RWPE2 (cell line): Measurements from ENCODE around the gene EHD4.

Experiments
- ATAC-seq: fragments of 200-7000 bp; cut with Tn5 transposase; 3 replicates; pipeline ENCODE4 v1.9.1; 2021; ENCODE audit warnings: low read depth
- DNase-seq: peaks from one replicate; pipeline ENCODE4 v3.0.0-alpha.2; 2020; ENCODE audit warnings: low spot score
- H3K27ac ChIP-seq: fragments of 450-650 bp; 2 replicates; pipeline ENCODE4 v1.5.1; 2017; ENCODE audit warnings: mild to moderate bottlenecking; ENCODE audit not compliant: poor library complexity, severe bottlenecking
- H3K27me3 ChIP-seq: fragments of 250-450 bp; sonication (Bioruptor Pico); 2 replicates; pipeline ENCODE4 v1.5.1; 2021; ENCODE audit warnings: mild to moderate bottlenecking, moderate library complexity; ENCODE audit not compliant: insufficient read depth, poor library complexity, severe bottlenecking
- H3K36me3 ChIP-seq: fragments of 250-450 bp; sonication (Bioruptor Pico); 2 replicates; pipeline ENCODE4 v1.5.1; 2020; ENCODE audit warnings: low read depth, mild to moderate bottlenecking, moderate library complexity
- H3K4me1 ChIP-seq: fragments of 250-450 bp; sonication (Bioruptor Pico); 2 replicates; pipeline ENCODE4 v1.5.1; 2021; ENCODE audit warnings: mild to moderate bottlenecking, moderate library complexity; ENCODE audit not compliant: insufficient read depth, poor library complexity, severe bottlenecking
- H3K4me3 ChIP-seq: fragments of 250-450 bp; sonication (Bioruptor Pico); 2 replicates; pipeline ENCODE4 v1.5.1; 2021; ENCODE audit warnings: mild to moderate bottlenecking, moderate library complexity; ENCODE audit not compliant: severe bottlenecking
- H3K9me3 ChIP-seq: fragments of 250-450 bp; sonication (Bioruptor Pico); 2 replicates; pipeline ENCODE4 v1.5.1; 2021; ENCODE audit warnings: mild to moderate bottlenecking, moderate library complexity; ENCODE audit not compliant: severe bottlenecking
- CTCF ChIP-seq: fragments of 450-650 bp; IDR thresholded peaks from one replicate; pipeline ENCODE4 v1.5.1; 2017; ENCODE audit warnings: mild to moderate bottlenecking, moderate library complexity; ENCODE audit not compliant: poor library complexity, severe bottlenecking

The EHD4 gene

DNA sequence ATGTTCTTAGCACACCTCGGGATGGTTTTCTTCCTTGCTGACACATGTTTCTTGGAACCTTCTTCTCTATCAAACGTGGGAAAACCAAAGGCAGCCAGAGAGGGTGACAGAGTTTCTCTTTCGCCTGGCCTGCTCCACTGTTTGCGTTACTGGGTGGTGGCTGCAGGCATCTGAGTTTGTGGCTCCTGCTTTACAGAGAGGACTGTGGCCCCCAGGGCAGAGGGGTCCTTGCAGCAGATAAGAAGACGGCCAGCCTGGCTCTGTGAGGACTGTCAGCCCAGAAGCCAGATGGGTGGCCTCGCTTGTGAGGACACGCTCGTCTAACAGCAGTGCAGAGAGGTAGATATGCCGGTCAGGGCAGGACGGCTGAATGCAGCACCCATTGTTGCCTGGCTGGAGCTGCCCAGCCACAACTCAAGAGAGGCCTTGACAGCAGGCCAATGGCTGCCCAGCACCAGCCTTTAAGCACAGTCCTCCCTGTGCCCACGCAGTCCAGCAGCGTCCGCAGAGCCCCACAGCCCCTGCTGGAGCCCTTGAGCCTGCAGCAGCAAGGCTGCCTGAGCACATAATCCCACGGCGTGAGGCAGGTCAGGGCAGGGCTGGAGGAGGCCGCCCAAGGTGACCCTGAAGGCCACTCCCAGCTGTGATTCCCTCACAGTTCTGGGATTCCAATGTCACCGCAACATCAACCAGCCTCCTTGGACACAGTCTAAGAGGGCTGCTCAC is 63.5 kb downstream of the EHD4 start:
- H3K4me1 ChIP-seq: no peaks in the 10 kb centered on the region
- no peak overlapping the region for H3K27ac ChIP-seq
- H3K9me3 ChIP-seq: no peaks in the 10 kb centered on the region
- no peak for TF ChIP-seq CTCF
- no peak overlapping the region for H3K4me3 ChIP-seq
- H3K27me3 ChIP-seq: no peaks in the 10 kb centered on the region
- no peak for DNase-seq
- peaks cover 71% of the 10 kb centered on the region for H3K36me3 ChIP-seq
- no peak for ATAC-seq

- TF ChIP-seq CTCF: no peak
- no peak for ATAC-seq
- H3K36me3 ChIP-seq: peaks cover 62% of the 10 kb centered on the region
Measured at GRCh38 chr15:41907141-41907540, 65.2 kb downstream of the EHD4 start.

DNA sequence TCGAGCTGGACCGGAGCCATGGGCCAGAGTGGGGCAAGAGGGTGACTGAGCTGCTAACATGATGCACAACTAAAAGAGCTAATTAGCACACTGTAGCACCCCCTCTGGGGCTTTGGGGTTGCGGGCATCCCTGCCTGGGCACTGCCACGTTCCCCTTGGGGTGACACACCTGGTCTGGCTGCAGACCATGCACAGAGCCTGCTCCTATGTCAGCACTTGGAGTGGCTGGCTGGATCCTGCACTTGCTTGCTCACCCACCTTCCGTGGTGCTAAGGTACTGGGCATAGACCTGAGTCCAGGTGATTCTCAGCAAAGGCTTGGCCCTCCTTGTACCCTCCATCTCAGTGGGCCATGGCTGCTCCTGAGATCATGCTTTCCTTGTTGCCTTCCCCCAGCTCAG is 65.7 kb downstream of the EHD4 start:
- H3K36me3 ChIP-seq: peaks cover 61% of the 10 kb centered on the region
- no peak overlapping the region for H3K27ac ChIP-seq
- ATAC-seq (no peak), DNase-seq (no peak)
- no peaks in the 10 kb centered on the region for H3K27me3 ChIP-seq
- H3K4me3 ChIP-seq: no peak overlapping the region
- no peaks in the 10 kb centered on the region for H3K9me3 ChIP-seq
- H3K4me1 ChIP-seq: no peaks in the 10 kb centered on the region
- TF ChIP-seq CTCF: no peak

More at GRCh38 chr15:41907141-41907540, 65.2 kb downstream of the EHD4 start:
- no peaks in the 10 kb centered on the region for H3K9me3 ChIP-seq
- no peak overlapping the region for H3K4me3 ChIP-seq
- H3K4me1 ChIP-seq: no peaks in the 10 kb centered on the region
- H3K27me3 ChIP-seq: no peaks in the 10 kb centered on the region
- H3K27ac ChIP-seq: no peak overlapping the region
- no peak for DNase-seq

DNA sequence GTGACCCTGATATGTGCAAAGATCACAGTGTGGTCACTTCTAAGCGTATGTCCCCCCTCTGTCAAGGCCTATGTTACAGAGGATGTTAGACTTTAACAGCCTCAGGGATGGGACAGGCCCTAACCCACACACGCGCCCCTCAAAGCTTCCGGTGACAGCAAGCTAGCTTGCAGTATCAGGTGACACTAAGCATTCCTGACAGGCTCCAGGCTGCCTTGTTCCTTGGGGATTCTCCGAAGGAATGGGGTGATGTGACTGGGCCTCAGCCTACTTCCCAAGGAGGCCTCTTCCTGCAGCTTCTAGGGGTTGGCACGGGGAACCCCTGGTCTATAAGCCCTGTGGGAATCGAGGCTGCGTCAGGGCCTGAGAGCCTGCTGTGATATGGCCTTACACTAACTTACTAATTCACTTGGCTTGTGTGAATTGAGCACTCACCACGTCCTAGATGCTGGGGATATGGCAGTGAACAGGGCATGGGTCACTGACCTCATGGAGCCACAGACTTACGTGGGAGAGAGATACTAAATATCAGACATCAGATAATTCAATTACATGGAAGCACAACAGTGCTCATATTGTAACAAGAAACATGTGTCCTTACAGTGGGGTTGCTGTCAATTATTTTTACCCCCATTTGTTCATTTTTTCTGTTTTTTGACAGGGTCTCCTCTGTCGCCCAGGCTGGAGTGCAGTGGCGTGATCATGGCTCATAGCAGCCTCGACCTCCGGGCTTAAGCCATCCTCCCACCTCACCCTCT is 67.1 kb downstream of the EHD4 start:
- peaks cover 62% of the 10 kb centered on the region for H3K36me3 ChIP-seq
- peak; percentile 4 for ATAC-seq
- no peak for TF ChIP-seq CTCF
- no peaks in the 10 kb centered on the region for H3K27me3 ChIP-seq
- H3K4me3 ChIP-seq: no peak overlapping the region
- H3K9me3 ChIP-seq: no peaks in the 10 kb centered on the region
- H3K27ac ChIP-seq: no peak overlapping the region
- no peaks in the 10 kb centered on the region for H3K4me1 ChIP-seq
- DNase-seq: no peak

- TF ChIP-seq CTCF: peak; percentile 98
- H3K27me3 ChIP-seq: no peaks in the 10 kb centered on the region
- H3K9me3 ChIP-seq: no peaks in the 10 kb centered on the region
- no peak overlapping the region for H3K4me3 ChIP-seq
- DNase-seq: no peak
- H3K4me1 ChIP-seq: no peaks in the 10 kb centered on the region
- peak; percentile 81 for ATAC-seq
- peaks cover 64% of the 10 kb centered on the region for H3K36me3 ChIP-seq
- H3K27ac ChIP-seq: no peak overlapping the region
Measured at GRCh38 chr15:41904541-41905005, 67.8 kb downstream of the EHD4 start.
